ENCODE data around the gene ATP6AP1. TPM values are rescaled to one million over a fixed set of nuclear protein-coding genes. Genes with fewer than 3 reads are reported as not detected.

ATP6AP1 gene
- total RNA-seq, 2 donors from 2014 or later = 40.8 to 75.7 TPM

DNA sequence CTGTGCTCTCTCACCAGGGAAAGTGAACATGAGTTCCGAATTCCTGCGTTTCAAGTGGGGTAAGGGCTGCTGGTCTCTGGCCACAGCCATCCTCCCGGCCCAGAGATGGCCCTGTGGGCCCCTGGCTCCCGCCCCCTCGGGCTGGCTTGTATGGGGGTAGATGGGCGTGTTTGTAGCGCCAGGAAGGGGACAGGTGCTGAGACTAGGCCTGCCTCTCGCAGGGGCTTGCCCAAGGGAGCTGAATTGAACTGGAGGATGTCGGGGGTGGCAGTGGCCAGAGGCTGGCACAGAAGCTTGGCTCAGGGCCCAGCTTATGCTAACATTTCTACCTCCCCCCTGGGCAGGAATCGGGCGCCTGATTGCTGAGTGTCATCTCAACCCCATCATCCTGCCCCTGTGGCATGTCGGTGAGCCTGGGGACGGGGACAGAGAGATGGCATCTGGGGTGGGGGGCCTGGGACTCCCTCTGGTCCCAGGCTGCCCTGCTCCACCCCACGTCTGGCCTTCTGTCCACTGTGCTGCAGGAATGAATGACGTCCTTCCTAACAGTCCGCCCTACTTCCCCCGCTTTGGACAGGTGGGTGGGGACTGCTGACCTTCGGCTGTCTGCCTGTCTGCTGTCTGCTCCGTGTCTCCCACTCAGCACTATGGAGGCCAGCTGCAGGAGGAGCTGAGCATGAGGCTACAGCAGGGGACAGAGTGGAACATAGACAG lies 8.6 kb upstream of the ATP6AP1 start:
- no peak overlapping the region for H3K27ac ChIP-seq

DNA sequence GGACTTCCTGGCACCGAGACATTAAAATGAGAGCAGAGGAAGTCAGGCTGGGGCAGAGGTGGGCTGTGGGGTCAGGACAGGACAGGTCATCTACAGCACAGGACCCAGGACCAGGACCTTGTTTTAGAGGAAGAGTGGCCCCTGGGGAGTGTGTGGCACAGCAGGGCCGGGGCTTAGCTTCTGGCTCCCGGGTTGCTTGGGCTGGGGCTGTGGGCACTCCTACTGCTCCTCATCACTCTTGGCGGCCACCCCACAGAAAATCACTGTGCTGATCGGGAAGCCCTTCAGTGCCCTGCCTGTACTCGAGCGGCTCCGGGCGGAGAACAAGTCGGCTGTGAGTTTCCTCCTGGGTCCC lies 8.1 kb upstream of the ATP6AP1 start:
- Histone ChIP-seq H3K36me3 (no peaks in the 10 kb centered on the region), H3K4me3 (no peak overlapping the region), H3K9me3 (no peaks in the 10 kb centered on the region), H3K4me1 (ENCODE audit: control insufficient read depth in 1 of 2, low read depth in 2 of 2) (no peaks in the 10 kb centered on the region), H3K27me3 (replicated peaks; ENCODE audit: insufficient read depth) (no peaks in the 10 kb centered on the region), H3K27ac (no peak overlapping the region)
- TF ChIP-seq, protein P1, sequence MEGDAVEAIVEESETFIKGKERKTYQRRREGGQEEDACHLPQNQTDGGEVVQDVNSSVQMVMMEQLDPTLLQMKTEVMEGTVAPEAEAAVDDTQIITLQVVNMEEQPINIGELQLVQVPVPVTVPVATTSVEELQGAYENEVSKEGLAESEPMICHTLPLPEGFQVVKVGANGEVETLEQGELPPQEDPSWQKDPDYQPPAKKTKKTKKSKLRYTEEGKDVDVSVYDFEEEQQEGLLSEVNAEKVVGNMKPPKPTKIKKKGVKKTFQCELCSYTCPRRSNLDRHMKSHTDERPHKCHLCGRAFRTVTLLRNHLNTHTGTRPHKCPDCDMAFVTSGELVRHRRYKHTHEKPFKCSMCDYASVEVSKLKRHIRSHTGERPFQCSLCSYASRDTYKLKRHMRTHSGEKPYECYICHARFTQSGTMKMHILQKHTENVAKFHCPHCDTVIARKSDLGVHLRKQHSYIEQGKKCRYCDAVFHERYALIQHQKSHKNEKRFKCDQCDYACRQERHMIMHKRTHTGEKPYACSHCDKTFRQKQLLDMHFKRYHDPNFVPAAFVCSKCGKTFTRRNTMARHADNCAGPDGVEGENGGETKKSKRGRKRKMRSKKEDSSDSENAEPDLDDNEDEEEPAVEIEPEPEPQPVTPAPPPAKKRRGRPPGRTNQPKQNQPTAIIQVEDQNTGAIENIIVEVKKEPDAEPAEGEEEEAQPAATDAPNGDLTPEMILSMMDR (IDR thresholded peaks at IDR 0.05) = no peak
- ATAC-seq (ENCODE audit: insufficient number of reproducible peaks, low FRiP score, low read depth) (no peak), DNase-seq (ENCODE audit: low spot score) (no peak)

More for the DNA sequence above, 8.6 kb upstream of the ATP6AP1 start:
- no peak for ATAC-seq (ENCODE audit: insufficient number of reproducible peaks, low FRiP score, low read depth)
- no peaks in the 10 kb centered on the region for H3K9me3 ChIP-seq
- no peak overlapping the region for H3K4me3 ChIP-seq
- H3K36me3 ChIP-seq = no peaks in the 10 kb centered on the region
- DNase-seq (ENCODE audit: low spot score) = no peak
- TF ChIP-seq, protein P1 (IDR thresholded peaks at IDR 0.05) = no peak
- no peaks in the 10 kb centered on the region for H3K27me3 ChIP-seq (replicated peaks; ENCODE audit: insufficient read depth)
- H3K4me1 ChIP-seq (ENCODE audit: control insufficient read depth in 1 of 2, low read depth in 2 of 2) = no peaks in the 10 kb centered on the region

DNA sequence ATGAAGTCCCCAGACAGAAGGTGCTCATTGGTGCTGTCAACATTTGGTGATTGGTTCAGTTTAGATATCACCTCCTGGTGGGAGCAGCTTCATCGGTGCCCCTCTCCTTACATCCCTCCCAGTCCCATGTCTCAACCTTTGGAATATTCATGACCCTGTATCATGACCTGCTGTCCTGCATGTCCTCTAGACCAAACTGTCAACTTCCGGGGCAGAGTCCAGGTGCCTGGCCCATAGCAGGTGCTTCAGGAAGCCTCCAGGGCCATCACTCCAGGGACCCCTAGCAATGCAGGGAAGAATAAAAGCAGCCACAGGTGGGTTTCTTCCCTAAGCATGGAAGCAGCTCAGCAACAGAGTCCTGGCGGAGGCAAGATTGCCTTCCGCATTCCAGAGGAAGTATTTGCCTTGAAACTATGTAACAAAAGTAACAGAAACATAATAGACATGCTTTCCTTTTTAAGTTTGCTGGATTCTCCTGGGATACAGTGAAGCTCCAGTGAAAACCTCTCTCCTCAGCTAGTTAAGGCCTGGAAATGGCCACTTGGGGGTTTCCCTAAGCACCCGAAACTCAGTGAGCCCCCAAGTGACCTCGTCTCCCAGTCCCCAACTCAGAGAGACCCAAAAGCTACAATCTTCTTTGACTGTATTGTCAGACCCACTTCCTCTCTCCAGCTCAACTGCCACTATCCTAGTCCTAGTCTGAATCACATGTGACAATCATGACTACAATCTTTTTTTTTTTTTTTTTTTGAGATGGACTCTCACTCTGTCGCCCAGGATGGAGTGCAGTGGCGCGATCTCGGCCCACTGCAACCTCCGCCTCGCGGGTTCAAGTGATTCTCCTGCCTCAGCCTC lies 1.3 kb upstream of the ATP6AP1 start:
- Histone ChIP-seq H3K36me3 (no peaks in the 10 kb centered on the region), H3K9me3 (no peaks in the 10 kb centered on the region), H3K27ac (peak overlapping the region in 1 of 2 donors; percentile 44), H3K27me3 (replicated peaks; ENCODE audit: insufficient read depth) (no peaks in the 10 kb centered on the region), H3K4me1 (ENCODE audit: control insufficient read depth in 1 of 2, low read depth in 2 of 2) (peaks cover 5 to 27% of the 10 kb centered on the region in 2 donors), H3K4me3 (peak overlapping the region; percentile 85)
- ATAC-seq (ENCODE audit: insufficient number of reproducible peaks, low FRiP score, low read depth) (no peak), DNase-seq (ENCODE audit: low spot score) (no peak)
- TF ChIP-seq, protein P1 (IDR thresholded peaks at IDR 0.05) = no peak

DNA sequence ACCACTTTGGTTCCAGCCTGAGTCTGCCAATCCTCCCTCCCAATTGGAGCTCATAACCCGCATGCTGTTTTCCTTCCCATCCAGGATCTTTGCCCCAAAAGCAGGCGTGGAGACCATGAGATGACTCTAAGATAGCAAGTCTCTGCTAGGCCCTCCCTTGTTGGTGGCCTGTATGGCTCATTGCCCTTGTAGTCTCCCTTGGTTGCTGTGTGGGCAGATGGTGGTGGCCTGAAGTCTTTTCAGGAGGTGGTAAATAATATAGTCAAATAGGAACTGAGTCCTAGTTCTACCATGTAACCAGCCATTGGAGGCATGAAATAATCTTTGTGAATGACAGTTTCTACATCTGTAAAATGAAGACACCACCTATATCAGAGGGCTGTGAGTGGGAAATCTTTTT lies 1.2 kb downstream of the ATP6AP1 start:
- no peak for DNase-seq (ENCODE audit: low spot score)
- Histone ChIP-seq H3K27ac (no peak overlapping the region), H3K27me3 (replicated peaks; ENCODE audit: insufficient read depth) (no peaks in the 10 kb centered on the region), H3K9me3 (no peaks in the 10 kb centered on the region), H3K4me1 (ENCODE audit: control insufficient read depth in 1 of 2, low read depth in 2 of 2) (peaks cover 5 to 27% of the 10 kb centered on the region in 2 donors), H3K36me3 (no peaks in the 10 kb centered on the region), H3K4me3 (peak overlapping the region; percentile 85)
- TF ChIP-seq, protein P1 (IDR thresholded peaks at IDR 0.05) = no peak
- ATAC-seq (ENCODE audit: insufficient number of reproducible peaks, low FRiP score, low read depth) = no peak

DNA sequence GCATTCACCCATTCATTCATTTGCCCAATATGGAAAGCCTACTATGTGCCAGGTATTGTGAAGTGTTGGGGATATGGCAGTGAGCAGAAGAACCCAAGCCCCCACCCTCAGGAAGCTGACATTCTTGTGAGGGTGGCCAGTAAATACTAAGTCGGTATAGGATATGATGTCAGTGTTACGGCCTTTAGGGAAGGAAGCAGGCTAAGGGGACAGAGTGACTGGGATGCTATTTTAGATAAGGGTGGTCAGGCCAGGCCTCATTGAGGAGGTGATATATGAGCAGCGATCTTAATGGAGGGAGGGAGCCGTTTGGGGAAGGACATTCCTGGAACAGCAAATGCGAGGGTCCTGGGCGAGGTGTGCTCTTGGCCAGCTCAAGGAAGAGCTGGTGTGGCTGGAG lies 2.0 kb downstream of the ATP6AP1 start:
- DNase-seq (ENCODE audit: low spot score) (no peak), ATAC-seq (ENCODE audit: insufficient number of reproducible peaks, low FRiP score, low read depth) (no peak)
- H3K27ac ChIP-seq = peak overlapping the region in 1 of 2 donors; percentile 30
- H3K36me3 ChIP-seq = no peaks in the 10 kb centered on the region
- TF ChIP-seq, protein P1 (IDR thresholded peaks at IDR 0.05) = no peak
- no peak overlapping the region for H3K4me3 ChIP-seq
- no peaks in the 10 kb centered on the region for H3K9me3 ChIP-seq
- H3K27me3 ChIP-seq (replicated peaks; ENCODE audit: insufficient read depth) = no peaks in the 10 kb centered on the region
- peaks cover 5 to 27% of the 10 kb centered on the region in 2 donors for H3K4me1 ChIP-seq (ENCODE audit: control insufficient read depth in 1 of 2, low read depth in 2 of 2)

Measured in thoracic aorta (tissue), 2 donors.